ENCODE data around the gene OLIG1. TPM values are rescaled to one million over a fixed set of nuclear protein-coding genes. Genes with fewer than 3 reads are reported as not detected.

The OLIG1 gene
- total RNA-seq, 2 experiments from 2014 or later, result not detected

GRCh38 chr21:33112151-33112550, 42.2 kb downstream of the OLIG1 start:
- Mint-ChIP-seq H3K4me1 (ENCODE audit: low read depth) (peaks cover 54% of the 10 kb centered on the region), H3K27ac (no peak overlapping the region), H3K9me3 (no peaks in the 10 kb centered on the region), H3K4me3 (no peak overlapping the region), H3K27me3 (peaks cover 39% of the 10 kb centered on the region), H3K36me3 (ENCODE audit: low read depth) (no peaks in the 10 kb centered on the region)
- TF ChIP-seq CTCF (IDR thresholded peaks at IDR 0.05), result no peak
- peaks cover 33% of the 10 kb centered on the region for H3K4me1 ChIP-seq (ENCODE audit: insufficient read depth, low read length)
- no peak for ATAC-seq (ENCODE audit: poor library complexity)
- no peak overlapping the region for H3K4me3 ChIP-seq (ENCODE audit: low read length)
- H3K27me3 ChIP-seq (ENCODE audit: control insufficient read depth in 1 of 2, insufficient read depth in 2 of 2, low read length in 2 of 2), result peaks cover 14 to 20% of the 10 kb centered on the region in 2 experiments
- no peaks in the 10 kb centered on the region for H3K36me3 ChIP-seq (ENCODE audit: insufficient read depth, low read length)
- no peak overlapping the region for H3K27ac ChIP-seq (ENCODE audit: low read depth in 1 of 2, low read length in 2 of 2)
- POLR2A ChIA-PET, result no interaction called here
- DNase-seq, result no peak
- CTCF ChIA-PET, result no interaction called here
- no peaks in the 10 kb centered on the region for H3K9me3 ChIP-seq (ENCODE audit: control insufficient read depth in 1 of 2, insufficient read depth in 1 of 2, low read length in 2 of 2)
- intact Hi-C loops (cut with DNase I, micrococcal nuclease), result no loop called here

- CTCF ChIA-PET, result no interaction called here
These were observed 42.7 kb downstream of the OLIG1 start for GRCh38 chr21:33112681-33113080.

GRCh38 chr21:33113131-33113530, 43.2 kb downstream of the OLIG1 start:
- Histone ChIP-seq H3K9me3 (ENCODE audit: control insufficient read depth in 1 of 2, insufficient read depth in 1 of 2, low read length in 2 of 2) (no peaks in the 10 kb centered on the region), H3K4me3 (ENCODE audit: low read length) (no peak overlapping the region), H3K27me3 (ENCODE audit: control insufficient read depth in 1 of 2, insufficient read depth in 2 of 2, low read length in 2 of 2) (peaks cover 14 to 20% of the 10 kb centered on the region in 2 experiments), H3K4me1 (ENCODE audit: insufficient read depth, low read length) (peaks cover 40% of the 10 kb centered on the region), H3K36me3 (ENCODE audit: insufficient read depth, low read length) (no peaks in the 10 kb centered on the region), H3K27ac (ENCODE audit: low read depth in 1 of 2, low read length in 2 of 2) (no peak overlapping the region)
- Mint-ChIP-seq H3K4me3 (no peak overlapping the region), H3K36me3 (ENCODE audit: low read depth) (no peaks in the 10 kb centered on the region), H3K9me3 (no peaks in the 10 kb centered on the region), H3K27me3 (peaks cover 35% of the 10 kb centered on the region), H3K27ac (no peak overlapping the region), H3K4me1 (ENCODE audit: low read depth) (peaks cover 58% of the 10 kb centered on the region)
- TF ChIP-seq CTCF (IDR thresholded peaks at IDR 0.05), result no peak
- ChIA-PET CTCF (no interaction called here), POLR2A (interaction anchor here (0.6 kb wide), 1 partner anchor 14 kb away, joined by 3 read pairs; no protein-coding TSS in a partner anchor)
- ATAC-seq (ENCODE audit: poor library complexity) (no peak), DNase-seq (no peak)
- intact Hi-C loops (cut with DNase I, micrococcal nuclease), result no loop called here

More at GRCh38 chr21:33112681-33113080, 42.7 kb downstream of the OLIG1 start:
- Histone ChIP-seq H3K9me3 (ENCODE audit: control insufficient read depth in 1 of 2, insufficient read depth in 1 of 2, low read length in 2 of 2) (no peaks in the 10 kb centered on the region), H3K4me1 (ENCODE audit: insufficient read depth, low read length) (peaks cover 39% of the 10 kb centered on the region), H3K27ac (ENCODE audit: low read depth in 1 of 2, low read length in 2 of 2) (no peak overlapping the region), H3K4me3 (ENCODE audit: low read length) (no peak overlapping the region), H3K36me3 (ENCODE audit: insufficient read depth, low read length) (no peaks in the 10 kb centered on the region), H3K27me3 (ENCODE audit: control insufficient read depth in 1 of 2, insufficient read depth in 2 of 2, low read length in 2 of 2) (peaks cover 14 to 20% of the 10 kb centered on the region in 2 experiments)
- Mint-ChIP-seq H3K9me3 (no peaks in the 10 kb centered on the region), H3K36me3 (ENCODE audit: low read depth) (no peaks in the 10 kb centered on the region), H3K27me3 (peaks cover 39% of the 10 kb centered on the region), H3K4me3 (no peak overlapping the region), H3K4me1 (ENCODE audit: low read depth) (peaks cover 59% of the 10 kb centered on the region), H3K27ac (no peak overlapping the region)
- DNase-seq (no peak), ATAC-seq (ENCODE audit: poor library complexity) (no peak)
- intact Hi-C loops (cut with DNase I, micrococcal nuclease), result no loop called here
- no peak for TF ChIP-seq CTCF (IDR thresholded peaks at IDR 0.05)
- POLR2A ChIA-PET, result no interaction called here

Measured in CD4-positive, alpha-beta T cell (primary cell).